IMR-90 (cell line): ENCODE data around the gene FAHD2A. TPM values are rescaled to one million over a fixed set of nuclear protein-coding genes. Genes with fewer than 3 reads are reported as not detected.

Experiments used
- ATAC-seq: fragments of 200-7000 bp; cut with Tn5 transposase; 2 replicates; pipeline ENCODE4 v1.9.1; 2020; ENCODE audit warnings: low read depth, mild to moderate bottlenecking, moderate library complexity
- BruUV-seq: library from RNA; stranded (reverse); fragments of 400-500 nt; replicated peaks from 2 replicates; lab custom pipeline; 2021; lab: Mats Ljungman, UMichigan
- CTCF ChIA-PET: fragments of 300-600 bp; formaldehyde crosslinking; extraction: SDS; loops from one replicate; lab custom pipeline; 2021; ENCODE audit warnings: antibody characterized with exemption; lab: Yijun Ruan, JAX
- POLR2A ChIA-PET: fragments of 300-600 bp; sonication (Branson Sonifier 250); formaldehyde crosslinking; loops from one replicate; lab custom pipeline; 2022; ENCODE audit warnings: antibody characterized with exemption; ENCODE audit not compliant: unreplicated experiment; lab: Charles Lee
- DNase-seq: peaks from one replicate; pipeline ENCODE4 v3.0.0; 2013
- H2AFZ ChIP-seq: replicated peaks from 2 replicates; pipeline ENCODE3; 2013; ENCODE audit warnings: low read length, mild to moderate bottlenecking; ENCODE audit not compliant: poor library complexity
- H2AK5ac ChIP-seq: 2 replicates; pipeline ENCODE4 v1.6.1; 2013; ENCODE audit warnings: low read depth, low read length, inconsistent platforms
- H2AK9ac ChIP-seq: replicated peaks from 2 replicates; pipeline ENCODE3; 2013; ENCODE audit warnings: mild to moderate bottlenecking, low read depth, low read length, moderate library complexity; ENCODE audit not compliant: poor library complexity
- H2BK120ac ChIP-seq: 2 replicates; pipeline ENCODE4 v1.6.1; 2013; ENCODE audit warnings: low read depth, low read length, inconsistent platforms
- H2BK15ac ChIP-seq: 3 replicates; pipeline ENCODE4 v1.6.1; 2013; ENCODE audit warnings: low read depth, low read length, inconsistent platforms
- H2BK20ac ChIP-seq: 2 replicates; pipeline ENCODE4 v1.6.1; 2013; ENCODE audit warnings: low read depth, mild to moderate bottlenecking, inconsistent platforms, low read length, moderate library complexity
- H2BK5ac ChIP-seq: 2 replicates; pipeline ENCODE4 v1.6.1; 2013; ENCODE audit warnings: mild to moderate bottlenecking, low read depth, low read length, inconsistent platforms; ENCODE audit not compliant: poor library complexity, severe bottlenecking
- H3K14ac ChIP-seq: replicated peaks from 2 replicates; pipeline ENCODE4 v1.6.1; 2013; ENCODE audit warnings: low read depth, low read length, inconsistent platforms
- H3K18ac ChIP-seq: 2 replicates; pipeline ENCODE4 v1.6.1; 2013; ENCODE audit warnings: low read depth, low read length, control low read depth
- H3K23ac ChIP-seq: 2 replicates; pipeline ENCODE4 v1.6.1; 2013; ENCODE audit warnings: low read depth, low read length, inconsistent platforms
- H3K27ac ChIP-seq: 2 replicates; pipeline ENCODE4 v1.5.1; 2013; ENCODE audit warnings: mild to moderate bottlenecking, control low read depth, low read length; ENCODE audit not compliant: insufficient read depth
- H3K27me3 ChIP-seq: 2 replicates; pipeline ENCODE4 v1.6.1; 2013; ENCODE audit warnings: low read length; ENCODE audit not compliant: control insufficient read depth, insufficient read depth
- H3K36me3 ChIP-seq: 2 replicates; pipeline ENCODE4 v1.6.1; 2013; ENCODE audit warnings: low read length, mixed read lengths; ENCODE audit not compliant: control insufficient read depth, insufficient read depth
- H3K4ac ChIP-seq: 2 replicates; pipeline ENCODE4 v1.6.1; 2013; ENCODE audit warnings: low read depth, low read length, inconsistent platforms
- H3K4me1 ChIP-seq: 2 replicates; pipeline ENCODE4 v1.6.1; 2013; ENCODE audit warnings: low read length, mixed read lengths; ENCODE audit not compliant: control insufficient read depth, insufficient read depth
- H3K4me2 ChIP-seq: 2 replicates; pipeline ENCODE4 v1.6.1; 2013; ENCODE audit warnings: low read depth, mild to moderate bottlenecking, control low read depth, low read length, moderate library complexity
- H3K4me3 ChIP-seq: 2 replicates; pipeline ENCODE4 v1.5.1; 2013; ENCODE audit warnings: low read depth, mild to moderate bottlenecking, control low read depth, low read length, moderate library complexity; ENCODE audit not compliant: insufficient read depth
- H3K56ac ChIP-seq: 2 replicates; pipeline ENCODE4 v1.6.1; 2013; ENCODE audit warnings: low read length, inconsistent platforms; ENCODE audit not compliant: insufficient read depth; ENCODE audit errors: extremely low read depth
- H3K79me1 ChIP-seq, 2 experiments: 2 replicates each; pipeline ENCODE4 v1.6.1; 2013; ENCODE audit warnings: low read length in 2 of 2, inconsistent platforms in 1 of 2, low read depth in 1 of 2
- H3K9ac ChIP-seq: 2 replicates; pipeline ENCODE4 v1.6.1; 2013; ENCODE audit warnings: low read depth, low read length, control low read depth
- H3K9me1 ChIP-seq: 2 replicates; pipeline ENCODE4 v1.6.1; 2013; ENCODE audit warnings: low read length, inconsistent platforms; ENCODE audit not compliant: insufficient read depth
- H3K9me3 ChIP-seq: 2 replicates; pipeline ENCODE4 v1.6.1; 2013; ENCODE audit warnings: low read length; ENCODE audit not compliant: control insufficient read depth, insufficient read depth
- H4K20me1 ChIP-seq: 2 replicates; pipeline ENCODE4 v1.6.1; 2013; ENCODE audit warnings: low read length, inconsistent platforms; ENCODE audit not compliant: insufficient read depth
- H4K5ac ChIP-seq: 2 replicates; pipeline ENCODE4 v1.6.1; 2013; ENCODE audit warnings: mild to moderate bottlenecking, low read depth, low read length, control low read depth
- H4K8ac ChIP-seq, 2 experiments: 2 replicates each; pipeline ENCODE4 v1.6.1; 2013; ENCODE audit warnings: low read depth in 2 of 2, low read length in 2 of 2, control low read depth in 1 of 2, inconsistent platforms in 1 of 2
- H4K91ac ChIP-seq: 2 replicates; pipeline ENCODE4 v1.6.1; 2013; ENCODE audit warnings: low read depth, low read length, inconsistent platforms; ENCODE audit not compliant: insufficient read depth
- BHLHE40 ChIP-seq: fragments of 150-350 bp; IDR thresholded peaks from 2 replicates; pipeline ENCODE4 v1.6.1; 2016; ENCODE audit warnings: mild to moderate bottlenecking, low read depth, low read length
- CEBPB ChIP-seq: IDR thresholded peaks from 2 replicates; pipeline ENCODE4 v1.6.1; 2012; ENCODE audit warnings: low read depth, low read length, improper control_type of control experiment
- CHD1 ChIP-seq: IDR thresholded peaks from 2 replicates; pipeline ENCODE4 v1.6.1; 2012; ENCODE audit warnings: low read depth, low read length, improper control_type of control experiment
- ELK1 ChIP-seq: fragments of 150-350 bp; IDR thresholded peaks from 2 replicates; pipeline ENCODE4 v1.6.1; 2016; ENCODE audit warnings: low read depth, mild to moderate bottlenecking, low read length, moderate library complexity, borderline replicate concordance
- FOS ChIP-seq: fragments of 150-350 bp; IDR thresholded peaks from 2 replicates; pipeline ENCODE4 v1.6.1; 2016; ENCODE audit warnings: low read depth, low read length
- MAZ ChIP-seq: IDR thresholded peaks from 2 replicates; pipeline ENCODE4 v1.6.1; 2012; ENCODE audit warnings: low read depth, mild to moderate bottlenecking, low read length, improper control_type of control experiment, moderate library complexity, borderline replicate concordance
- MXI1 ChIP-seq: IDR thresholded peaks from 2 replicates; pipeline ENCODE4 v1.6.1; 2012; ENCODE audit warnings: low read depth, mild to moderate bottlenecking, low read length, moderate library complexity, borderline replicate concordance
- NFE2L2 ChIP-seq: fragments of 150-350 bp; IDR thresholded peaks from 2 replicates; pipeline ENCODE4 v1.6.1; 2016; ENCODE audit warnings: low read depth, mild to moderate bottlenecking, low read length
- RCOR1 ChIP-seq: IDR thresholded peaks from 2 replicates; pipeline ENCODE4 v1.6.1; 2012; ENCODE audit warnings: mild to moderate bottlenecking, low read length, improper control_type of control experiment; ENCODE audit not compliant: insufficient replicate concordance
- RFX5 ChIP-seq: IDR thresholded peaks from 2 replicates; pipeline ENCODE4 v1.8.0; 2012; ENCODE audit warnings: low read depth, mild to moderate bottlenecking, low read length, moderate library complexity
- SMC3 ChIP-seq: fragments of 150-350 bp; IDR thresholded peaks from 2 replicates; pipeline ENCODE4 v1.6.1; 2016; ENCODE audit warnings: low read depth, mild to moderate bottlenecking, antibody characterized with exemption, low read length, moderate library complexity
- WGBS, 2 experiments: methylation state at CpG; one replicate each; pipeline versions ENCODE4 v1.1.5 to v1.1.7; 2013; ENCODE audit warnings: missing lambda C conversion rate in 2 of 2; ENCODE audit not compliant: insufficient read length in 1 of 2; ENCODE audit errors: extremely low coverage in 2 of 2; 5-methylcytosine and 5-hydroxymethylcytosine counted together
- dilution Hi-C: fragments of 300-500 bp; cut with HindIII; formaldehyde crosslinking; loops from one replicate; pipeline ENCODE4 v1.14.3; 2018; ENCODE audit warnings: low sequenced_read_pairs; ENCODE audit not compliant: unreplicated experiment
- in situ Hi-C: fragments of 300-500 bp; cut with MboI; formaldehyde crosslinking; loops from 3 replicates; pipeline ENCODE4 v1.14.3; 2019; ENCODE audit warnings: low sequenced_read_pairs, inconsistent platforms, mixed read lengths
- intact Hi-C: fragments of 100-400 bp; cut with micrococcal nuclease; formaldehyde crosslinking; loops from 2 replicates; pipeline ENCODE4 v1.10.0; 2022
- polyA plus RNA-seq, 3 experiments: library from polyadenylated mRNA; depleted of rRNA; stranded (reverse); fragments of >200 nt; gene quantifications; 2 replicates each; pipeline ENCODE4 v1.2.3, GENCODE V29; 2012; ENCODE audit warnings: low replicate concordance in 1 of 3
- total RNA-seq: library from RNA; depleted of rRNA; stranded (reverse); fragments of >200 nt; gene quantifications from 2 replicates; pipeline ENCODE4 v1.2.3, GENCODE V29; 2012
- TF ChIP-seq, protein P1 (sequence below): fragments of 150-350 bp; IDR thresholded peaks from 2 replicates; pipeline ENCODE4 v1.6.1; 2017; ENCODE audit warnings: mild to moderate bottlenecking, antibody characterized with exemption, low read length, low read depth

The FAHD2A gene
- total and polyA plus RNA-seq, 2 of the 4 experiments (the other 2 are of a cell fraction): 35.1 to 36.2 TPM

GRCh38 chr2:95380731-95381130 is 21.8 kb upstream of the FAHD2A start:
- ChIA-PET CTCF (no interaction called here), POLR2A (no interaction called here)
- Histone ChIP-seq H3K56ac (no peak overlapping the region), H3K4me1 (no peaks in the 10 kb centered on the region), H3K9ac (no peak overlapping the region), H3K9me1 (no peaks in the 10 kb centered on the region; the same call in 1 of the 2 replicates), H4K20me1 (no peaks in the 10 kb centered on the region), H4K8ac (no peak overlapping the region), H3K27ac (no peak overlapping the region), H4K5ac (no peak overlapping the region), H3K14ac (no peak overlapping the region), H3K36me3 (no peaks in the 10 kb centered on the region; the same call in 1 of the 2 replicates), H3K23ac (no peak overlapping the region), H2BK20ac (no peak overlapping the region), H3K4ac (no peak overlapping the region), H3K27me3 (peaks cover 3% of the 10 kb centered on the region), H3K4me3 (no peak overlapping the region), H3K4me2 (no peak overlapping the region), H2AK9ac (no peak overlapping the region), H3K18ac (no peak overlapping the region), H3K79me1 (no peaks in the 10 kb centered on the region), H2BK5ac (no peak overlapping the region), H2BK120ac (no peak overlapping the region), H2AK5ac (no peak overlapping the region), H2AFZ (no peak overlapping the region), H2BK15ac (no peak overlapping the region), H3K9me3 (no peaks in the 10 kb centered on the region), H4K91ac (no peak overlapping the region)
- DNase-seq (no peak), ATAC-seq (no peak)
- no peak for TF ChIP-seq CHD1
- no peak for TF ChIP-seq FOS
- TF ChIP-seq SMC3: no peak
- no peak for TF ChIP-seq RCOR1
- TF ChIP-seq, protein P1, sequence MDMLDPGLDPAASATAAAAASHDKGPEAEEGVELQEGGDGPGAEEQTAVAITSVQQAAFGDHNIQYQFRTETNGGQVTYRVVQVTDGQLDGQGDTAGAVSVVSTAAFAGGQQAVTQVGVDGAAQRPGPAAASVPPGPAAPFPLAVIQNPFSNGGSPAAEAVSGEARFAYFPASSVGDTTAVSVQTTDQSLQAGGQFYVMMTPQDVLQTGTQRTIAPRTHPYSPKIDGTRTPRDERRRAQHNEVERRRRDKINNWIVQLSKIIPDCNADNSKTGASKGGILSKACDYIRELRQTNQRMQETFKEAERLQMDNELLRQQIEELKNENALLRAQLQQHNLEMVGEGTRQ: no peak
- no peak for TF ChIP-seq MAZ
- TF ChIP-seq BHLHE40: no peak
- no peak for TF ChIP-seq CEBPB
- no peak for TF ChIP-seq MXI1
- no peak for TF ChIP-seq ELK1
- TF ChIP-seq NFE2L2: no peak
- no peak for TF ChIP-seq RFX5
- BruUV-seq: no TSS peak
- in situ Hi-C loops (no loop called here), intact Hi-C loops (no loop called here), dilution Hi-C loops (no loop called here)
- WGBS, 2 experiments: 63% methylated on average over 1 of the region's 5 CpGs; no CpG with 5 or more reads in 1 of the 2 experiments
